Measurements from ENCODE around the gene CHMP4B. TPM values are rescaled to one million over a fixed set of nuclear protein-coding genes. Genes with fewer than 3 reads are reported as not detected.
A peak's percentile ranks its signal among the peaks of the same experiment; 100 is the strongest.

Gene CHMP4B
- total RNA-seq, 2 experiments from 2014 or later, result 82.0 to 82.9 TPM

DNA sequence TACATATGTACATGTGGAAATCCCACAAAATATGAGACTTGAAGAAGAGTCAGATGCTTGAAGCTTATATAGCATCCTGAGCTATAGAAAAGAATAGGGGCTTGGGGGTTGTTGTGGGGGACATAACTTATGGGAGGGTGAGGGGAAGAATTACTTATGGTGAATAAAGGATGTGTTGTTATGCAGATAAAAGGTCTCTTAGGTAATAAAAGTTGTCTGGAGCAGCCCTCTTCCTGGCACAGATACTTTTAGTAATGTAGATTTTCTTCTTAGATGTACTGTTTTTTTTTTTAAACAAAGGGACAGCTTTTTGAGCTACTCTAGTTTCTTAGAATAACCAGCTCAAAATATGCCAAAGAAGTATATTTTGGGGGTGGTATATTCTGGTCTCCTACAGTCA, 35.9 kb downstream of the CHMP4B start:
- CTCF ChIA-PET, result no interaction called here
- H3K4me1 Mint-ChIP-seq (ENCODE audit: low read depth), result peaks cover 70% of the 10 kb centered on the region
- no peak for ATAC-seq
- no peaks in the 10 kb centered on the region for H3K27me3 Mint-ChIP-seq
- intact Hi-C loops (cut with micrococcal nuclease), result no loop called here
- DNase-seq, result no peak
- POLR2A ChIA-PET, result interaction anchor here (0.7 kb wide), 1 partner anchor 35 kb away, joined by 3 read pairs; the partner anchor contains the start of gene CHMP4B
- no peaks in the 10 kb centered on the region for H3K9me3 Mint-ChIP-seq
- no peak overlapping the region for H3K4me3 Mint-ChIP-seq
- H3K27ac Mint-ChIP-seq, result peak overlapping the region; percentile 24
- peaks cover 21% of the 10 kb centered on the region for H3K36me3 Mint-ChIP-seq (ENCODE audit: low read depth)
- no peak for TF ChIP-seq CTCF (IDR thresholded peaks at IDR 0.05)

GRCh38 chr20:33848391-33848790, 37.2 kb downstream of the CHMP4B start:
- Mint-ChIP-seq H3K27me3 (no peaks in the 10 kb centered on the region), H3K9me3 (no peaks in the 10 kb centered on the region), H3K4me3 (no peak overlapping the region), H3K27ac (no peak overlapping the region), H3K4me1 (ENCODE audit: low read depth) (peaks cover 70% of the 10 kb centered on the region), H3K36me3 (ENCODE audit: low read depth) (peaks cover 33% of the 10 kb centered on the region)
- DNase-seq (no peak), ATAC-seq (no peak)
- no peak for TF ChIP-seq CTCF (IDR thresholded peaks at IDR 0.05)
- POLR2A ChIA-PET, result interaction anchor here (1.9 kb wide), 1 partner anchor 13 kb away, joined by 4 read pairs; no protein-coding TSS in a partner anchor
- intact Hi-C loops (cut with micrococcal nuclease), result no loop called here
- CTCF ChIA-PET, result interaction anchor here (0.9 to 3.4 kb wide), 4 partner anchors 10 to 66 kb away, joined by 3 to 10 read pairs (median 6); no protein-coding TSS in a partner anchor

DNA sequence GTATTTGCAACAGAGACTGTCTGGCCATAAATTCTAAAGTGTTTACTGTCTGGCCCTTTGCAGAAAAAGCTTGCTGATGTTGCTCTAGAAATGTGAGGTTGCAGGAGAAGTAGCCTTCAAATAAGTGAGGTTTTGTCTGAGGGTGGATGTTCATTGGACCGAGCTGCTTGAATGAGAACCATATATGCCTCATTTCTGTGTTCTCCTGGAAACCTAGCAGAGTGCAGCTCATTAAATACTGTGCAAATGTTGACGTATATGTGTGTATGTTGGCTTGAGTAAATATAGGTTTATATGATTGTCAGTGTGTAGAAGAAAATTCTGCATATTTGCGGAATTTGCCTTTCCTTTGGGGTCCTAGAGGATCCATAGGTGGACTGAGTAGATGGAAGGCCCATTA, 39.0 kb downstream of the CHMP4B start:
- no peaks in the 10 kb centered on the region for H3K27me3 Mint-ChIP-seq
- TF ChIP-seq CTCF (IDR thresholded peaks at IDR 0.05), result no peak
- no peak for DNase-seq
- CTCF ChIA-PET, result interaction anchor here (1.0 to 3.4 kb wide), 5 partner anchors 9 to 58 kb away, joined by 3 to 10 read pairs (median 6); no protein-coding TSS in a partner anchor
- POLR2A ChIA-PET, result interaction anchor here (1.2 to 1.9 kb wide), 2 partner anchors 11 to 299 kb away, joined by 3 to 4 read pairs; no protein-coding TSS in a partner anchor
- H3K36me3 Mint-ChIP-seq (ENCODE audit: low read depth), result peaks cover 47% of the 10 kb centered on the region
- no peaks in the 10 kb centered on the region for H3K9me3 Mint-ChIP-seq
- intact Hi-C loops (cut with micrococcal nuclease), result loop anchor here (10.0 kb wide), 1 partner anchor 215 kb away; no protein-coding TSS in a partner anchor
- no peak overlapping the region for H3K4me3 Mint-ChIP-seq
- no peak overlapping the region for H3K27ac Mint-ChIP-seq
- H3K4me1 Mint-ChIP-seq (ENCODE audit: low read depth), result peaks cover 68% of the 10 kb centered on the region
- no peak for ATAC-seq

- ChIA-PET POLR2A (interaction anchor here (1.0 to 1.3 kb wide), 3 partner anchors 9 to 38 kb away, joined by 3 to 4 read pairs (median 3); no protein-coding TSS in a partner anchor), CTCF (interaction anchor here (0.7 to 3.0 kb wide), 5 partner anchors 9 to 395 kb away, joined by 3 to 11 read pairs (median 4); no protein-coding TSS in a partner anchor)
- no peak for TF ChIP-seq CTCF (IDR thresholded peaks at IDR 0.05)
- intact Hi-C loops (cut with micrococcal nuclease), result loop anchor here (10.0 kb wide), 1 partner anchor 213 kb away; no protein-coding TSS in a partner anchor
- Mint-ChIP-seq H3K27ac (peak overlapping the region; percentile 85), H3K4me1 (ENCODE audit: low read depth) (peaks cover 51% of the 10 kb centered on the region), H3K4me3 (no peak overlapping the region), H3K9me3 (no peaks in the 10 kb centered on the region), H3K27me3 (no peaks in the 10 kb centered on the region), H3K36me3 (ENCODE audit: low read depth) (peaks cover 49% of the 10 kb centered on the region)
- ATAC-seq, result no peak
- no peak for DNase-seq
Measured at GRCh38 chr20:33851842-33852466, 40.8 kb downstream of the CHMP4B start.

Data from activated CD8-positive, alpha-beta T cell treated with anti-CD3 and anti-CD28 coated beads for 36 hours (primary cell).